ENCODE results near the gene TSPAN5. TPM values are rescaled to one million over a fixed set of nuclear protein-coding genes. Genes with fewer than 3 reads are reported as not detected.

The TSPAN5 gene
- total and polyA plus RNA-seq, 2 experiments from 2014 or later: 22.4 to 35.9 TPM

DNA sequence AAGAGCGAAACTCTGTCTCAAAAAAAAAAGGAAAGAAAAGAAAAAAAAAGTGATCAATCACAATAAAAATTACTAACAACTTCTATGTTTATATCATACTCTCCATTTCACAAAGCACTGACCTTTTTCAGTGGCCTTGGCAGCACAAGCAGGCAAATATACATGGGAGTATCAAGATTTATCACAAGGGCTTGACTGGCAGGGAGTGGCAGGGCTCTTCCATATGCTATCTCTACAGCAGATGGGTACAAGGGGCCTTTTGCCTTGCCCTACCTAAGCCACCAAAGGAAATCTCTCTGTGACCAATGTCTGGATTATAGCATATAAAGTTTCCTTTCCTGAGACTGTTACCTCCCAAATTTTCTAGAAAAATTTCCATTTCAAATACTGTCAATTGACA lies 24.4 kb downstream of the TSPAN5 start:
- WGBS (ENCODE audit: low lambda C conversion rate, missing lambda C conversion rate): 100% methylated on average over 1 of the region's 1 CpG
- no peaks in the 10 kb centered on the region for H3K36me3 ChIP-seq (replicated peaks; ENCODE audit: insufficient read depth, low read depth)
- H3K4me3 ChIP-seq: no peak overlapping the region
- H3K27ac ChIP-seq: no peak overlapping the region
- no peak overlapping the region for H2AFZ ChIP-seq
- H3K9me2 ChIP-seq (replicated peaks; ENCODE audit: insufficient read depth): no peaks in the 10 kb centered on the region
- H4K20me1 ChIP-seq (ENCODE audit: insufficient read depth, poor library complexity, severe bottlenecking): no peaks in the 10 kb centered on the region
- TF ChIP-seq EZH2phosphoT487 (IDR thresholded peaks at IDR 0.05; ENCODE audit: low read depth, severe bottlenecking, unreplicated experiment) (no peak), EZH2 (IDR thresholded peaks at IDR 0.05; ENCODE audit: borderline replicate concordance) (no peak), CTCF (IDR thresholded peaks at IDR 0.05; ENCODE audit: poor library complexity) (no peak)
- H3K79me2 ChIP-seq: peaks cover 85% of the 10 kb centered on the region
- no peak for DNase-seq (ENCODE audit: low spot score)
- no peaks in the 10 kb centered on the region for H3K4me1 ChIP-seq (ENCODE audit: insufficient read depth)
- no peaks in the 10 kb centered on the region for H3K9me3 ChIP-seq (ENCODE audit: low read depth)
- no peaks in the 10 kb centered on the region for H3K27me3 ChIP-seq
- H3K4me2 ChIP-seq: no peak overlapping the region

- Histone ChIP-seq H3K9me2 (replicated peaks; ENCODE audit: insufficient read depth) (no peaks in the 10 kb centered on the region), H3K9me3 (ENCODE audit: low read depth) (no peaks in the 10 kb centered on the region), H4K20me1 (ENCODE audit: insufficient read depth, poor library complexity, severe bottlenecking) (no peaks in the 10 kb centered on the region), H3K79me2 (peaks cover 85% of the 10 kb centered on the region), H3K27ac (no peak overlapping the region), H2AFZ (no peak overlapping the region), H3K36me3 (replicated peaks; ENCODE audit: insufficient read depth, low read depth) (no peaks in the 10 kb centered on the region), H3K4me2 (no peak overlapping the region), H3K4me3 (no peak overlapping the region), H3K27me3 (no peaks in the 10 kb centered on the region), H3K4me1 (ENCODE audit: insufficient read depth) (no peaks in the 10 kb centered on the region)
- no peak for TF ChIP-seq EZH2 (IDR thresholded peaks at IDR 0.05; ENCODE audit: borderline replicate concordance)
- no peak for TF ChIP-seq EZH2phosphoT487 (IDR thresholded peaks at IDR 0.05; ENCODE audit: low read depth, severe bottlenecking, unreplicated experiment)
- no peak for TF ChIP-seq CTCF (IDR thresholded peaks at IDR 0.05; ENCODE audit: poor library complexity)
- 90% methylated on average over 3 of the region's 3 CpGs for WGBS (ENCODE audit: low lambda C conversion rate, missing lambda C conversion rate)
- DNase-seq (ENCODE audit: low spot score): no peak
These were observed 25.3 kb downstream of the TSPAN5 start for GRCh38 chr4:98633159-98633558.

- Histone ChIP-seq H3K9me2 (replicated peaks; ENCODE audit: insufficient read depth) (no peaks in the 10 kb centered on the region), H4K20me1 (ENCODE audit: insufficient read depth, poor library complexity, severe bottlenecking) (no peaks in the 10 kb centered on the region), H2AFZ (no peak overlapping the region), H3K79me2 (peaks cover 79% of the 10 kb centered on the region), H3K4me2 (no peak overlapping the region), H3K9me3 (ENCODE audit: low read depth) (no peaks in the 10 kb centered on the region), H3K4me3 (no peak overlapping the region), H3K27ac (no peak overlapping the region), H3K27me3 (no peaks in the 10 kb centered on the region), H3K4me1 (ENCODE audit: insufficient read depth) (peaks cover 6% of the 10 kb centered on the region), H3K36me3 (replicated peaks; ENCODE audit: insufficient read depth, low read depth) (no peaks in the 10 kb centered on the region)
- 83% methylated on average over 4 of the region's 4 CpGs for WGBS (ENCODE audit: low lambda C conversion rate, missing lambda C conversion rate)
- DNase-seq (ENCODE audit: low spot score): no peak
- TF ChIP-seq EZH2phosphoT487 (IDR thresholded peaks at IDR 0.05; ENCODE audit: low read depth, severe bottlenecking, unreplicated experiment): no peak
- TF ChIP-seq EZH2 (IDR thresholded peaks at IDR 0.05; ENCODE audit: borderline replicate concordance): no peak
These were observed 26.2 kb downstream of the TSPAN5 start for GRCh38 chr4:98632258-98632657.

DNA sequence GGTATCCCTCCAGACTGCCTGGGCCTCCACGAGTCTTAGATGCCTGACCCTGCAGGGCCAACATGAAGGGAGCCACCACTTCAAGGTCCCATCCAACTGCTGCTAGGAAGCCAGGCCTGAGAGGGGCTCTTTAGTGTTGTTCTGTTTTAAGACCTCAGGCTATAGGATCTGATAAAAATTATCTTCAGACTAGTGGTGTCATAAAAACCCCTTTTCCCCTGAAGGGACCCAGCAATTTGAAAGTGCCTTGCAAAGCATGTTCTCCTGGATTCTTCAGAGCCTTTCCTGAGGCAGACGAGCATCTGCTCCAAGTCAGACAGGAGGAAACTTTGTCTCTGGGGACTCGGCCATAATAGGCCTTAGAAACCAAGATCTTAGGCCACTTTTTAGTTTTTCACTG lies 26.9 kb downstream of the TSPAN5 start:
- Histone ChIP-seq H3K79me2 (peaks cover 74% of the 10 kb centered on the region), H4K20me1 (ENCODE audit: insufficient read depth, poor library complexity, severe bottlenecking) (no peaks in the 10 kb centered on the region), H3K4me1 (ENCODE audit: insufficient read depth) (peaks cover 14% of the 10 kb centered on the region), H3K9me3 (ENCODE audit: low read depth) (no peaks in the 10 kb centered on the region), H3K4me3 (no peak overlapping the region), H3K9me2 (replicated peaks; ENCODE audit: insufficient read depth) (no peaks in the 10 kb centered on the region), H3K4me2 (no peak overlapping the region), H3K27me3 (no peaks in the 10 kb centered on the region), H2AFZ (no peak overlapping the region), H3K36me3 (replicated peaks; ENCODE audit: insufficient read depth, low read depth) (no peaks in the 10 kb centered on the region), H3K27ac (no peak overlapping the region)
- TF ChIP-seq CTCF (IDR thresholded peaks at IDR 0.05; ENCODE audit: poor library complexity): no peak
- no peak for TF ChIP-seq EZH2 (IDR thresholded peaks at IDR 0.05; ENCODE audit: borderline replicate concordance)
- TF ChIP-seq EZH2phosphoT487 (IDR thresholded peaks at IDR 0.05; ENCODE audit: low read depth, severe bottlenecking, unreplicated experiment): no peak
- DNase-seq (ENCODE audit: low spot score): no peak
- 59% methylated on average over 3 of the region's 3 CpGs for WGBS (ENCODE audit: low lambda C conversion rate, missing lambda C conversion rate)

Data from hepatocyte (in vitro differentiated cells).